ENCODE measurements around the gene CNIH3. TPM values are rescaled to one million over a fixed set of nuclear protein-coding genes. Genes with fewer than 3 reads are reported as not detected.

Gene CNIH3
- total RNA-seq, 4 donors from 2014 or later: 0.68 to 1.1 TPM; not detected in 2

- Histone ChIP-seq H3K4me3 (no peak overlapping the region), H3K27ac (no peak overlapping the region), H3K36me3 (no peaks in the 10 kb centered on the region), H3K9me3 (no peaks in the 10 kb centered on the region), H3K27me3 (no peaks in the 10 kb centered on the region), H3K4me1 (no peaks in the 10 kb centered on the region)
- in situ Hi-C loops (cut with MboI; ENCODE audit: low pct_ligation_motif_present in 1 of 4, low pct_unique_long_range_greater_than_20kb in 1 of 4, low sequenced_read_pairs in 3 of 4) (loop anchor here in 1 of 4 donors (25.0 kb wide), 1 partner anchor 174 kb away; no protein-coding TSS in a partner anchor), intact Hi-C loops (cut with DNase I; ENCODE audit: low total_unique reads) (no loop called here)
- 90 to 94% methylated on average over 1 to 3 of the region's 3 CpGs for WGBS, 2 donors (ENCODE audit: low coverage in 1 of 2)
- TF ChIP-seq EP300 (IDR thresholded peaks at IDR 0.05; ENCODE audit: low read depth) (no peak), POLR2A (IDR thresholded peaks at IDR 0.05) (no peak), POLR2AphosphoS5 (IDR thresholded peaks at IDR 0.05) (no peak), CTCF (IDR thresholded peaks at IDR 0.05) (no peak)
- no peak for DNase-seq
Observed at GRCh38 chr1:224662870-224663269, 46.8 kb downstream of the CNIH3 start.

- H3K4me1 ChIP-seq: no peaks in the 10 kb centered on the region
- TF ChIP-seq CTCF (IDR thresholded peaks at IDR 0.05) (no peak), POLR2A (IDR thresholded peaks at IDR 0.05) (no peak)
- no peak overlapping the region for H3K27ac ChIP-seq
- in situ Hi-C loops (cut with MboI; ENCODE audit: low pct_ligation_motif_present in 1 of 4, low pct_unique_long_range_greater_than_20kb in 1 of 4, low sequenced_read_pairs in 3 of 4) (loop anchor here in 1 of 4 donors (25.0 kb wide), 1 partner anchor 172 kb away; no protein-coding TSS in a partner anchor), intact Hi-C loops (cut with DNase I; ENCODE audit: low total_unique reads) (no loop called here)
- no peaks in the 10 kb centered on the region for H3K36me3 ChIP-seq
- DNase-seq: no peak
- no peaks in the 10 kb centered on the region for H3K27me3 ChIP-seq
- no peaks in the 10 kb centered on the region for H3K9me3 ChIP-seq
- H3K4me3 ChIP-seq: no peak overlapping the region
- 63 to 66% methylated on average over 2 to 3 of the region's 3 CpGs for WGBS, 2 donors (ENCODE audit: low coverage in 1 of 2)
Observed at GRCh38 chr1:224665016-224665415, 48.9 kb downstream of the CNIH3 start.

- no peak overlapping the region for H3K27ac ChIP-seq
- H3K4me3 ChIP-seq: no peak overlapping the region
- in situ Hi-C loops (cut with MboI; ENCODE audit: low pct_ligation_motif_present in 1 of 4, low pct_unique_long_range_greater_than_20kb in 1 of 4, low sequenced_read_pairs in 3 of 4): loop anchor here in 1 of 4 donors (25.0 kb wide), 1 partner anchor 171 kb away; no protein-coding TSS in a partner anchor
- no peaks in the 10 kb centered on the region for H3K9me3 ChIP-seq
- TF ChIP-seq POLR2AphosphoS5 (IDR thresholded peaks at IDR 0.05) (no peak), EP300 (IDR thresholded peaks at IDR 0.05; ENCODE audit: low read depth) (no peak), POLR2A (IDR thresholded peaks at IDR 0.05) (no peak), CTCF (IDR thresholded peaks at IDR 0.05) (no peak)
- no peaks in the 10 kb centered on the region for H3K27me3 ChIP-seq
- no peak for DNase-seq
- H3K4me1 ChIP-seq: no peaks in the 10 kb centered on the region
- intact Hi-C loops (cut with DNase I; ENCODE audit: low total_unique reads): no loop called here
- H3K36me3 ChIP-seq: no peaks in the 10 kb centered on the region
Observed at GRCh38 chr1:224666078-224666477, 50.0 kb downstream of the CNIH3 start.

GRCh38 chr1:224666913-224667312 lies 50.8 kb downstream of the CNIH3 start:
- intact Hi-C loops (cut with DNase I; ENCODE audit: low total_unique reads): no loop called here

More at GRCh38 chr1:224666913-224667312, 50.8 kb downstream of the CNIH3 start:
- 62 to 64% methylated on average over 2 of the region's 2 CpGs for WGBS, 2 donors (ENCODE audit: low coverage in 1 of 2)
- Histone ChIP-seq H3K27ac (no peak overlapping the region), H3K4me3 (no peak overlapping the region), H3K36me3 (no peaks in the 10 kb centered on the region), H3K9me3 (no peaks in the 10 kb centered on the region), H3K27me3 (no peaks in the 10 kb centered on the region), H3K4me1 (no peaks in the 10 kb centered on the region)
- DNase-seq: no peak
- in situ Hi-C loops (cut with MboI; ENCODE audit: low pct_ligation_motif_present in 1 of 4, low pct_unique_long_range_greater_than_20kb in 1 of 4, low sequenced_read_pairs in 3 of 4): loop anchor here in 1 of 4 donors (25.0 kb wide), 1 partner anchor 170 kb away; no protein-coding TSS in a partner anchor
- TF ChIP-seq POLR2A (IDR thresholded peaks at IDR 0.05): no peak
- no peak for TF ChIP-seq POLR2AphosphoS5 (IDR thresholded peaks at IDR 0.05)
- no peak for TF ChIP-seq EP300 (IDR thresholded peaks at IDR 0.05; ENCODE audit: low read depth)
- TF ChIP-seq CTCF (IDR thresholded peaks at IDR 0.05): no peak
